NCI-H146 (cell line): ENCODE measurements around the gene ANO1.
"Not testable (repeated sequence)": the region's sequence is repeated elsewhere in the genome, so short reads cannot be mapped to it uniquely, and the experiment has no call there.

ENCODE experiments used
- DNase-seq: peaks from one replicate; lab custom pipeline; 2025; lab: John Stamatoyannopoulos, UW

Gene ANO1

GRCh38 chr11:70210051-70210501 lies 132.0 kb downstream of the ANO1 start:
- no peak for DNase-seq

- no peak for DNase-seq
Measured at GRCh38 chr11:70210530-70210929, 132.4 kb downstream of the ANO1 start.

- DNase-seq, result no peak
Measured at GRCh38 chr11:70212227-70212811, 134.2 kb downstream of the ANO1 start.

- DNase-seq, result not testable (repeated sequence)
Measured at GRCh38 chr11:70217388-70217787, 139.3 kb downstream of the ANO1 start.

GRCh38 chr11:70218076-70218475 lies 140.0 kb downstream of the ANO1 start:
- DNase-seq, result not testable (repeated sequence)

- DNase-seq, result no peak
Measured at GRCh38 chr11:70220136-70220535, 142.0 kb downstream of the ANO1 start.

- DNase-seq, result no peak
Measured at GRCh38 chr11:70220920-70221319, 142.8 kb downstream of the ANO1 start.

GRCh38 chr11:70225681-70226177 lies 147.6 kb downstream of the ANO1 start:
- DNase-seq, result no peak

GRCh38 chr11:70226183-70226582 lies 148.1 kb downstream of the ANO1 start:
- no peak for DNase-seq

- peak; percentile 33 for DNase-seq
Measured at GRCh38 chr11:70226967-70227366, 148.8 kb downstream of the ANO1 start.

GRCh38 chr11:70229737-70230136 lies 151.6 kb downstream of the ANO1 start:
- no peak for DNase-seq

GRCh38 chr11:70230151-70230839 lies 152.2 kb downstream of the ANO1 start:
- DNase-seq, result no peak

GRCh38 chr11:70230840-70231710 lies 153.0 kb downstream of the ANO1 start:
- DNase-seq, result no peak

GRCh38 chr11:70233034-70233433 lies 154.9 kb downstream of the ANO1 start:
- DNase-seq, result no peak

GRCh38 chr11:70233511-70233934 lies 155.4 kb downstream of the ANO1 start:
- DNase-seq, result no peak

GRCh38 chr11:70233962-70234361 lies 155.8 kb downstream of the ANO1 start:
- DNase-seq, result no peak
